Activated CD4-positive, alpha-beta T cell treated with anti-CD3 and anti-CD28 coated beads, Interleukin-2, Interleukin-6, amounts not matched to agents 100 ng/mL and 50 ng/mL, durations not matched to agents 16 hours and 8 hours (primary cell): ENCODE data around the gene SLC25A42.

ENCODE experiments used
- DNase-seq: peaks from one replicate; pipeline ENCODE4 v3.0.0-alpha.2; 2020

SLC25A42 gene

GRCh38 chr19:19051478-19052213 lies 12.1 kb upstream of the SLC25A42 start:
- no peak for DNase-seq

GRCh38 chr19:19052921-19053320 lies 10.9 kb upstream of the SLC25A42 start:
- DNase-seq: no peak

- DNase-seq: peak; percentile 45
Measured at GRCh38 chr19:19053508-19054314, 10.1 kb upstream of the SLC25A42 start.

GRCh38 chr19:19054315-19054938 lies 9.4 kb upstream of the SLC25A42 start:
- DNase-seq: no peak

GRCh38 chr19:19054939-19055440 lies 8.8 kb upstream of the SLC25A42 start:
- DNase-seq: no peak

- no peak for DNase-seq
Measured at GRCh38 chr19:19055701-19056100, 8.1 kb upstream of the SLC25A42 start.

- no peak for DNase-seq
Measured at GRCh38 chr19:19056636-19057275, 7.0 kb upstream of the SLC25A42 start.

- no peak for DNase-seq
Measured at GRCh38 chr19:19057317-19057716, 6.5 kb upstream of the SLC25A42 start.

GRCh38 chr19:19057720-19058119 lies 6.1 kb upstream of the SLC25A42 start:
- no peak for DNase-seq

GRCh38 chr19:19059018-19059836 lies 4.6 kb upstream of the SLC25A42 start:
- DNase-seq: no peak

GRCh38 chr19:19059837-19060611 lies 3.8 kb upstream of the SLC25A42 start:
- no peak for DNase-seq

- DNase-seq: no peak
Measured at GRCh38 chr19:19061506-19061905, 2.3 kb upstream of the SLC25A42 start.

GRCh38 chr19:19062454-19063182 lies 1.2 kb upstream of the SLC25A42 start:
- DNase-seq: peak; percentile 30

- no peak for DNase-seq
Measured at GRCh38 chr19:19064098-19064722, 416 bp downstream of the SLC25A42 start.

- peak; percentile 34 for DNase-seq
Measured at GRCh38 chr19:19064811-19065745, 1.3 kb downstream of the SLC25A42 start.

- no peak for DNase-seq
Measured at GRCh38 chr19:19067276-19068072, 3.7 kb downstream of the SLC25A42 start.

GRCh38 chr19:19068659-19069654 lies 5.2 kb downstream of the SLC25A42 start:
- no peak for DNase-seq
